Measurements from ENCODE around the gene CTNNAL1.

DNA sequence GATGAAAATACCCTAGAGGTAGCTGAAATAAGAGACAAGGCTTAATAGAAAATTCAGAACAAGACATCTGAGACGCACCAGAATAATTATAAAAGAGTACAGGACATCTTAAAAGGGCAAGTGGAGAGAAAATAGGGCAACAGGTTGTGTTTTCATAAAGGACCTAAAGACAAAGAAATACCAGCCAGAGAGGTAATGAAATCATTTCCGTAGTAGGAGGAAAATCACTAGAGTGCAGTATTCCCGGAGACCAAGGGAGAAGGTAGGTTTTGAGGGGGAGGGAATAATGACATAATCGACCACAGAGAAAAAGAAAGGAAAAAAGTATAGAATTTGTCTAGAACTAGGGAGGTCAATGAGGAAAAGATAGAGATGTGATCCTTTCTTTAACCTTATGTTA is 26.2 kb upstream of the CTNNAL1 start:
- TF ChIP-seq, protein P1, sequence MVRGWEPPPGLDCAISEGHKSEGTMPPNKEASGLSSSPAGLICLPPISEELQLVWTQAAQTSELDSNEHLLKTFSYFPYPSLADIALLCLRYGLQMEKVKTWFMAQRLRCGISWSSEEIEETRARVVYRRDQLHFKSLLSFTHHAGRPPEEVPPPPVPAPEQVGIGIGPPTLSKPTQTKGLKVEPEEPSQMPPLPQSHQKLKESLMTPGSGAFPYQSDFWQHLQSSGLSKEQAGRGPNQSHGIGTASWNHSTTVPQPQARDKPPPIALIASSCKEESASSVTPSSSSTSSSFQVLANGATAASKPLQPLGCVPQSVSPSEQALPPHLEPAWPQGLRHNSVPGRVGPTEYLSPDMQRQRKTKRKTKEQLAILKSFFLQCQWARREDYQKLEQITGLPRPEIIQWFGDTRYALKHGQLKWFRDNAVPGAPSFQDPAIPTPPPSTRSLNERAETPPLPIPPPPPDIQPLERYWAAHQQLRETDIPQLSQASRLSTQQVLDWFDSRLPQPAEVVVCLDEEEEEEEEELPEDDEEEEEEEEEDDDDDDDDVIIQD (CRISPR knock-in tag; IDR thresholded peaks at IDR 0.05), result no peak
- no peak for TF ChIP-seq NR2C1 (IDR thresholded peaks at IDR 0.05)
- no peak for TF ChIP-seq NR2C1 (tag; IDR thresholded peaks at IDR 0.05)
- TF ChIP-seq, protein P2, sequence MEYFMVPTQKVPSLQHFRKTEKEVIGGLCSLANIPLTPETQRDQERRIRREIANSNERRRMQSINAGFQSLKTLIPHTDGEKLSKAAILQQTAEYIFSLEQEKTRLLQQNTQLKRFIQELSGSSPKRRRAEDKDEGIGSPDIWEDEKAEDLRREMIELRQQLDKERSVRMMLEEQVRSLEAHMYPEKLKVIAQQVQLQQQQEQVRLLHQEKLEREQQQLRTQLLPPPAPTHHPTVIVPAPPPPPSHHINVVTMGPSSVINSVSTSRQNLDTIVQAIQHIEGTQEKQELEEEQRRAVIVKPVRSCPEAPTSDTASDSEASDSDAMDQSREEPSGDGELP (CRISPR knock-in tag; IDR thresholded peaks at IDR 0.05; ENCODE audit: borderline replicate concordance), result no peak
- TF ChIP-seq XRCC5 (IDR thresholded peaks at IDR 0.05; ENCODE audit: low read depth, low read length), result no peak
- no peak for TF ChIP-seq NRF1 (conservative IDR thresholded peaks at IDR 0.05 in 1 of 2, IDR thresholded peaks at IDR 0.05 in 1 of 2)
- TF ChIP-seq, protein P3, sequence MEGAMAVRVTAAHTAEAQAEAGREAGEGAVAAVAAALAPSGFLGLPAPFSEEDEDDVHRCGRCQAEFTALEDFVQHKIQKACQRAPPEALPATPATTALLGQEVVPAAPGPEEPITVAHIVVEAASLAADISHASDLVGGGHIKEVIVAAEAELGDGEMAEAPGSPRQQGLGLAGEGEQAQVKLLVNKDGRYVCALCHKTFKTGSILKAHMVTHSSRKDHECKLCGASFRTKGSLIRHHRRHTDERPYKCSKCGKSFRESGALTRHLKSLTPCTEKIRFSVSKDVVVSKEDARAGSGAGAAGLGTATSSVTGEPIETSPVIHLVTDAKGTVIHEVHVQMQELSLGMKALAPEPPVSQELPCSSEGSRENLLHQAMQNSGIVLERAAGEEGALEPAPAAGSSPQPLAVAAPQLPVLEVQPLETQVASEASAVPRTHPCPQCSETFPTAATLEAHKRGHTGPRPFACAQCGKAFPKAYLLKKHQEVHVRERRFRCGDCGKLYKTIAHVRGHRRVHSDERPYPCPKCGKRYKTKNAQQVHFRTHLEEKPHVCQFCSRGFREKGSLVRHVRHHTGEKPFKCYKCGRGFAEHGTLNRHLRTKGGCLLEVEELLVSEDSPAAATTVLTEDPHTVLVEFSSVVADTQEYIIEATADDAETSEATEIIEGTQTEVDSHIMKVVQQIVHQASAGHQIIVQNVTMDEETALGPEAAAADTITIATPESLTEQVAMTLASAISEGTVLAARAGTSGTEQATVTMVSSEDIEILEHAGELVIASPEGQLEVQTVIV (CRISPR knock-in tag; IDR thresholded peaks at IDR 0.05; ENCODE audit: borderline replicate concordance), result no peak
- no peak for TF ChIP-seq RBM14 (IDR thresholded peaks at IDR 0.05; ENCODE audit: borderline replicate concordance, insufficient read depth, low read depth, low read length)
- no peak for TF ChIP-seq NFYB (IDR thresholded peaks at IDR 0.05; ENCODE audit: extremely low read depth, insufficient read length)
- TF ChIP-seq CREB1 (IDR thresholded peaks at IDR 0.05), result no peak
- TF ChIP-seq CREB1 (CRISPR knock-in tag; IDR thresholded peaks at IDR 0.05), result no peak
- no peak for TF ChIP-seq POLR2A (conservative IDR thresholded peaks at IDR 0.05)
- TF ChIP-seq ZNF121 (CRISPR knock-in tag; conservative IDR thresholded peaks at IDR 0.05), result no peak
